Astrocyte (in vitro differentiated cells and primary cell): ENCODE data around the gene STXBP2.

ENCODE experiments used
- EZH2 ChIP-seq: IDR thresholded peaks from 2 replicates; pipeline ENCODE4 v1.6.1; 2012; ENCODE audit warnings: mild to moderate bottlenecking, low read length, inconsistent platforms; ENCODE audit not compliant: insufficient read depth
- TF ChIP-seq, protein P1 (sequence below): IDR thresholded peaks from 2 replicates; pipeline ENCODE4 v1.5.1; 2011; ENCODE audit warnings: low read depth, mild to moderate bottlenecking, inconsistent platforms, low read length, moderate library complexity; ENCODE audit not compliant: insufficient read depth

DNA sequence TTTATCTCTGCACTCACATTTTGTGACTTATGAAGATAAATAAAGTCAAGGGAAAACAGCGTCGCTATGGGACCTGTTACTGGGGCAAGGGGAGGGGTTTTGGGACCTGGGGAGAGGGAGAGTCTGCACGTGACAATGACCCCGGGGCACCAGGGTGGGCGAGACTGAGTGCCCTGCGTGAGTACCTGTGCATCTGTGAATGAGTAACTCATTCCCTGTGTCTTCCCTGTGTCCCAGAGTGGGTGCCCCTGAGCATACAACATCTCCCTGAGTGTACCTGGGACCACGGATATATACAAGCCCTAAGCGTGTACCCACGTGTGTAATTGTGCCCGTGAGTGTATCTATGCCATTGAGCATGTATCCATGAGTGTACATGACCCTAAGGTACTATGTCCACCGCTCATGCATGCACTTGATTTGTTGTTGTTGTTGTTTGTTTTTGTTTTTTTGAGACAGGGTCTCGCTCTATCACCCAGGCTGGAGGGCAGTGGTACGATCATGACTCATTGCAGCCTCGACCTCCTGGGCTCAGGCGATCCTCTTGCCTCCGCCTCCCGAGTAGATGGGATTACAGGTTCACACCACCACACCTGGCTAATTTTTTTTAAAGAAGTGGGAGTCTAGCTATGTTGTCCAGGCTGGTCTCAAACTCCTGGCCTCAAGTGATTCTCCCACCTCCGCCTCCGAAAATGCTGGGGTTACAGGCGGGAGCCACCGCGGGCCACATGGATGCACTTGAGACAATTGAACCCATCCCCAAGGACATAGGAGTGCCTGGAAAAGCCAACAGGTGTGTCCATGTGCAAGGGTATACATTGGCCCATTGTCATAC lies 43.1 kb downstream of the STXBP2 start:
- TF ChIP-seq, protein P1, sequence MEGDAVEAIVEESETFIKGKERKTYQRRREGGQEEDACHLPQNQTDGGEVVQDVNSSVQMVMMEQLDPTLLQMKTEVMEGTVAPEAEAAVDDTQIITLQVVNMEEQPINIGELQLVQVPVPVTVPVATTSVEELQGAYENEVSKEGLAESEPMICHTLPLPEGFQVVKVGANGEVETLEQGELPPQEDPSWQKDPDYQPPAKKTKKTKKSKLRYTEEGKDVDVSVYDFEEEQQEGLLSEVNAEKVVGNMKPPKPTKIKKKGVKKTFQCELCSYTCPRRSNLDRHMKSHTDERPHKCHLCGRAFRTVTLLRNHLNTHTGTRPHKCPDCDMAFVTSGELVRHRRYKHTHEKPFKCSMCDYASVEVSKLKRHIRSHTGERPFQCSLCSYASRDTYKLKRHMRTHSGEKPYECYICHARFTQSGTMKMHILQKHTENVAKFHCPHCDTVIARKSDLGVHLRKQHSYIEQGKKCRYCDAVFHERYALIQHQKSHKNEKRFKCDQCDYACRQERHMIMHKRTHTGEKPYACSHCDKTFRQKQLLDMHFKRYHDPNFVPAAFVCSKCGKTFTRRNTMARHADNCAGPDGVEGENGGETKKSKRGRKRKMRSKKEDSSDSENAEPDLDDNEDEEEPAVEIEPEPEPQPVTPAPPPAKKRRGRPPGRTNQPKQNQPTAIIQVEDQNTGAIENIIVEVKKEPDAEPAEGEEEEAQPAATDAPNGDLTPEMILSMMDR = no peak
- no peak for TF ChIP-seq EZH2
